ENCODE measurements around the gene GRID1.

DNA sequence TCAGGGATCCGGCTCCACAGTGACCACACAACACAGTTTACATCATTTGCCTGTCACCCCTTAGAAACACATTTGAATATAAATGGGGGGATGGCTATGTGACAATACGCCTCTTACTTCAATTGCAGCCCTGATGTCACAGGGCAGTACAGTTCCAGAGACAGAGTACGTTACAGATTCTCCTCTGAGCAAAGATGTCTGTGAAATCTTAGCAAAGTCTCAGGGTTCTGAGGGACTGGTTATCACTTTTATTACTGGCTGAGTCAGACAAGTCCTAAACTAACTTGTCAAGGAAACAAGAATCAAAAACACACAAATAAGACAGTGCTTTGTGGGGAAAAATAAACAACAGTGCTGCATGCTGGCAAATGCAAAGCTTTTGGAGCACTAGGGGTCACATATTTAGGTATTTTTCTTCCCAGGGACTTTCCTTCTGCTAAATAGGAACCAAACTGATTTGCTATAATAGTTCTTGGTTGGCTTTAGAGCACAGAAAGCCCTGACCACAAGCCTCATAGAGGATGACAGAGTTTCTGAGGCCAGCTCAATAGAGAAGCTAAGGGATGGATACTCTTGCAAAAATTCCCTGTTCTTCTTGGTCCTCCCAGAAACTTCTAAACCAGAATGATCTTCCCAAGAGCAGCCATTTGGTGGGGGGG lies 501.6 kb downstream of the GRID1 start:
- TF ChIP-seq, protein P1, sequence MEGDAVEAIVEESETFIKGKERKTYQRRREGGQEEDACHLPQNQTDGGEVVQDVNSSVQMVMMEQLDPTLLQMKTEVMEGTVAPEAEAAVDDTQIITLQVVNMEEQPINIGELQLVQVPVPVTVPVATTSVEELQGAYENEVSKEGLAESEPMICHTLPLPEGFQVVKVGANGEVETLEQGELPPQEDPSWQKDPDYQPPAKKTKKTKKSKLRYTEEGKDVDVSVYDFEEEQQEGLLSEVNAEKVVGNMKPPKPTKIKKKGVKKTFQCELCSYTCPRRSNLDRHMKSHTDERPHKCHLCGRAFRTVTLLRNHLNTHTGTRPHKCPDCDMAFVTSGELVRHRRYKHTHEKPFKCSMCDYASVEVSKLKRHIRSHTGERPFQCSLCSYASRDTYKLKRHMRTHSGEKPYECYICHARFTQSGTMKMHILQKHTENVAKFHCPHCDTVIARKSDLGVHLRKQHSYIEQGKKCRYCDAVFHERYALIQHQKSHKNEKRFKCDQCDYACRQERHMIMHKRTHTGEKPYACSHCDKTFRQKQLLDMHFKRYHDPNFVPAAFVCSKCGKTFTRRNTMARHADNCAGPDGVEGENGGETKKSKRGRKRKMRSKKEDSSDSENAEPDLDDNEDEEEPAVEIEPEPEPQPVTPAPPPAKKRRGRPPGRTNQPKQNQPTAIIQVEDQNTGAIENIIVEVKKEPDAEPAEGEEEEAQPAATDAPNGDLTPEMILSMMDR (conservative IDR thresholded peaks at IDR 0.05; ENCODE audit: low read depth, low read length): no peak
- TF ChIP-seq EZH2phosphoT487 (IDR thresholded peaks at IDR 0.05; ENCODE audit: borderline replicate concordance, low read length): no peak

All from PC-3 (cell line).